GM12873 (cell line): ENCODE results near the gene LSM3.

Source experiments
- TF ChIP-seq, protein P1 (sequence below): IDR thresholded peaks from 2 replicates; pipeline ENCODE4 v1.5.1; 2012; ENCODE audit warnings: low read depth, mild to moderate bottlenecking, moderate library complexity, low read length, control low read depth; ENCODE audit not compliant: insufficient read depth; ENCODE audit errors: missing control alignments

The LSM3 gene

GRCh38 chr3:14239940-14240339, 61.3 kb downstream of the LSM3 start:
- TF ChIP-seq, protein P1, sequence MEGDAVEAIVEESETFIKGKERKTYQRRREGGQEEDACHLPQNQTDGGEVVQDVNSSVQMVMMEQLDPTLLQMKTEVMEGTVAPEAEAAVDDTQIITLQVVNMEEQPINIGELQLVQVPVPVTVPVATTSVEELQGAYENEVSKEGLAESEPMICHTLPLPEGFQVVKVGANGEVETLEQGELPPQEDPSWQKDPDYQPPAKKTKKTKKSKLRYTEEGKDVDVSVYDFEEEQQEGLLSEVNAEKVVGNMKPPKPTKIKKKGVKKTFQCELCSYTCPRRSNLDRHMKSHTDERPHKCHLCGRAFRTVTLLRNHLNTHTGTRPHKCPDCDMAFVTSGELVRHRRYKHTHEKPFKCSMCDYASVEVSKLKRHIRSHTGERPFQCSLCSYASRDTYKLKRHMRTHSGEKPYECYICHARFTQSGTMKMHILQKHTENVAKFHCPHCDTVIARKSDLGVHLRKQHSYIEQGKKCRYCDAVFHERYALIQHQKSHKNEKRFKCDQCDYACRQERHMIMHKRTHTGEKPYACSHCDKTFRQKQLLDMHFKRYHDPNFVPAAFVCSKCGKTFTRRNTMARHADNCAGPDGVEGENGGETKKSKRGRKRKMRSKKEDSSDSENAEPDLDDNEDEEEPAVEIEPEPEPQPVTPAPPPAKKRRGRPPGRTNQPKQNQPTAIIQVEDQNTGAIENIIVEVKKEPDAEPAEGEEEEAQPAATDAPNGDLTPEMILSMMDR: no peak

DNA sequence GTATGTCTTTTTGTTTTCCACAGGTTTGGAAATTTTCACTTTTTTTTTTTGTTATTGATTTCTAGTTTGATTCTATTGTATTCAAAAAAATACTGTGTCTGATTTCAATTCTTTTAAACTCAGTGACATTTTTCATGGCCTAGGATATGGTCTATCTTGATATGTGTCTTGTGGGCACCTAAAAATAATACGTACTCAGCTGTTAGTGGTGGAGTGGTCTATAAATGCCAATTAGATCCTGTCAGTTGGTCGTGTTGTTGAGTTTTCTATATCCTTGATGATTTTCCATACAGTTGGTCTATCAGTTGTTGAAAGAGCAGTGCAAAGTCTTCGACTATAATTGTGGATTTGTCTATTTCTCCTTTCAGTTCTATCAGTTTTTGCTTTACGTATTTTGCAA, 61.7 kb downstream of the LSM3 start:
- TF ChIP-seq, protein P1: no peak

DNA sequence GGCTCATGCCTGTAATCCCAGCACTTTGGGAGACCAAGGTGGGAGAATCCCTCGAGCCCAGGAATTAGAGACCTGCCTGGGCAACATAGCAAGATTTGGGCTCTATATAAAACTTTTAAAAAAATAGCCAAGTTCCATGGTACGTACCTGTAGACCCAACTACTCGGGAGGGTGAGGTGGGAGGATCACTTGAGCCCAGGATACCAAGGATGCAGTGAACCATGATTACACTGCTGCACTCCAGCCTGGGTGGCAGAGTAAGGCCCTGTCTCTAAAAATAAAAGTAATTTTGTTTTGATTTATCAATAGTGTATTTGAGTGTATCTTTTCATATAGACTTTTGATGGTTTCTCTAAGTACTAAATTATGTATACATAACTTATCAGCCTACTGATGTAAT, 63.1 kb downstream of the LSM3 start:
- TF ChIP-seq, protein P1: no peak

- TF ChIP-seq, protein P1: no peak
Measured at GRCh38 chr3:14242490-14243311, 64.1 kb downstream of the LSM3 start.

- TF ChIP-seq, protein P1: no peak
Measured at GRCh38 chr3:14243782-14244181, 65.2 kb downstream of the LSM3 start.

DNA sequence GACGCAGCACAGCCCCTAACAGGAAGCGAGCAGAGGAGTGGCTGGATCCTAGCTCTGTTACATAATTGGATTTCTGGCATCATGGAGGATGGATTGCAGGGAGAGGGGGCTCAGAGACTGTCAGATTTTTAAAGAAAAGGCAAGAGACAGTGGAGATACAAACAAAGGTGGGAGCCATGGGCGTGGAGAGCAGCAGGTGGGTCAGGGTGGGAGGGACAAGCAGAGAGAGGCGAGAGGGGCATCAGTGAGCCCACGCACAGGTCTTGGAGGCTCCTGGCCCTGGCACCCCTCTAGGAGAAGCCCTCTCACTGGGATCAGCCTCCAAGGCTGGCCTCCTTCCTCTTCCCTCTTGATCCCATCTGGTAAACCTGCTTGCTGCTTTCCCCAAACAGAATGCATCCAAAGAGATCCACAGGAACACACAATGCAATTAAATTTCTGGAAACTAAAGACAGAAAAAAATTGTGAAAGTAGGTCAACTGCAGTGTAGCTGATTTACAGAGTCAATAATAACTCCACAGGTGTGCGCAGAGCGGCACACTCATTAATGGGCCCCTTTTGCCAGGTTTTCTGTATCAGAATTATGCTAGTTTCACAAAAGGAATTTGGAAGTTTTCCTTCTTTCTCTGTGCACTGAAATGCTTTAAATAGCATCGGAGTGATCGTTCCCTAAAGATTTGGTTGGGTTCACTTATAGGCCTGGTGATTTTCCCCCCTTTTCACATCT, 66.1 kb downstream of the LSM3 start:
- TF ChIP-seq, protein P1: no peak

- TF ChIP-seq, protein P1: no peak
Measured at GRCh38 chr3:14245248-14245639, 66.6 kb downstream of the LSM3 start.
